ENCODE results near the gene RALGPS2. TPM values are rescaled to one million over a fixed set of nuclear protein-coding genes. Genes with fewer than 3 reads are reported as not detected.

Gene RALGPS2
- total and polyA plus RNA-seq, 2 experiments from 2014 or later, result 8.1 to 31.2 TPM

GRCh38 chr1:178899402-178899801 lies 174.4 kb downstream of the RALGPS2 start:
- no peak overlapping the region for H3K27ac Mint-ChIP-seq
- no peaks in the 10 kb centered on the region for H3K79me2 ChIP-seq (replicated peaks; ENCODE audit: insufficient read depth)
- H3F3A ChIP-seq (replicated peaks; ENCODE audit: low read depth), result no peaks in the 10 kb centered on the region
- no peaks in the 10 kb centered on the region; the same call in none of the 2 replicates for H3K36me3 ChIP-seq (ENCODE audit: insufficient read depth)
- ATAC-seq (no peak), DNase-seq (ENCODE audit: low spot score) (no peak)
- H3K4me2 ChIP-seq, result no peak overlapping the region
- TF ChIP-seq ZNF114 (CRISPR knock-in tag; IDR thresholded peaks at IDR 0.05) (no peak), JUNB (IDR thresholded peaks at IDR 0.05; ENCODE audit: unreplicated experiment) (no peak), POLR2AphosphoS5 (IDR thresholded peaks at IDR 0.05; ENCODE audit: low read depth) (no peak), CREB1 (CRISPR knock-in tag; IDR thresholded peaks at IDR 0.05; ENCODE audit: low read depth) (no peak)
- peaks cover 2% of the 10 kb centered on the region; the same call in 1 of the 3 replicates for H3K9me3 Mint-ChIP-seq
- H3K36me3 Mint-ChIP-seq (ENCODE audit: low read depth), result peaks cover 37% of the 10 kb centered on the region
- H3K4me3 ChIP-seq, result no peak overlapping the region
- H3K4me3 Mint-ChIP-seq, result no peak overlapping the region
- no peaks in the 10 kb centered on the region for H3K27me3 Mint-ChIP-seq (ENCODE audit: insufficient read depth, low read depth, poor library complexity)
- no peaks in the 10 kb centered on the region for H3K9me2 ChIP-seq (ENCODE audit: insufficient read depth)
- no peaks in the 10 kb centered on the region for H3K27me3 ChIP-seq (ENCODE audit: insufficient read depth)
- H3K27ac ChIP-seq (ENCODE audit: low read depth), result no peak overlapping the region
- H4K20me1 ChIP-seq (replicated peaks; ENCODE audit: insufficient read depth), result no peaks in the 10 kb centered on the region
- H3K4me1 Mint-ChIP-seq, result no peaks in the 10 kb centered on the region
- no peak overlapping the region for H2AFZ ChIP-seq
- no peaks in the 10 kb centered on the region for H3K4me1 ChIP-seq (ENCODE audit: insufficient read depth)

GRCh38 chr1:178901482-178902125 lies 176.6 kb downstream of the RALGPS2 start:
- Mint-ChIP-seq H3K9me3 (no peaks in the 10 kb centered on the region; the same call in 2 of the 3 replicates), H3K4me1 (no peaks in the 10 kb centered on the region; the same call in 2 of the 3 replicates), H3K4me3 (no peak overlapping the region), H3K36me3 (ENCODE audit: low read depth) (peaks cover 26% of the 10 kb centered on the region), H3K27me3 (ENCODE audit: insufficient read depth, low read depth, poor library complexity) (no peaks in the 10 kb centered on the region), H3K27ac (no peak overlapping the region)
- Histone ChIP-seq H3F3A (replicated peaks; ENCODE audit: low read depth) (no peaks in the 10 kb centered on the region), H3K9me2 (ENCODE audit: insufficient read depth) (no peaks in the 10 kb centered on the region), H2AFZ (no peak overlapping the region), H3K4me3 (no peak overlapping the region), H4K20me1 (replicated peaks; ENCODE audit: insufficient read depth) (no peaks in the 10 kb centered on the region), H3K27me3 (ENCODE audit: insufficient read depth) (no peaks in the 10 kb centered on the region), H3K4me1 (ENCODE audit: insufficient read depth) (no peaks in the 10 kb centered on the region; the same call in 1 of the 2 replicates), H3K79me2 (replicated peaks; ENCODE audit: insufficient read depth) (no peaks in the 10 kb centered on the region), H3K27ac (ENCODE audit: low read depth) (no peak overlapping the region), H3K4me2 (no peak overlapping the region), H3K36me3 (ENCODE audit: insufficient read depth) (no peaks in the 10 kb centered on the region; the same call in none of the 2 replicates)
- DNase-seq (ENCODE audit: low spot score) (no peak), ATAC-seq (no peak)
- TF ChIP-seq EZH2 (IDR thresholded peaks at IDR 0.05; ENCODE audit: low read depth, unreplicated experiment), result no peak
- TF ChIP-seq ZNF331 (CRISPR knock-in tag; IDR thresholded peaks at IDR 0.05; ENCODE audit: low read depth), result no peak

DNA sequence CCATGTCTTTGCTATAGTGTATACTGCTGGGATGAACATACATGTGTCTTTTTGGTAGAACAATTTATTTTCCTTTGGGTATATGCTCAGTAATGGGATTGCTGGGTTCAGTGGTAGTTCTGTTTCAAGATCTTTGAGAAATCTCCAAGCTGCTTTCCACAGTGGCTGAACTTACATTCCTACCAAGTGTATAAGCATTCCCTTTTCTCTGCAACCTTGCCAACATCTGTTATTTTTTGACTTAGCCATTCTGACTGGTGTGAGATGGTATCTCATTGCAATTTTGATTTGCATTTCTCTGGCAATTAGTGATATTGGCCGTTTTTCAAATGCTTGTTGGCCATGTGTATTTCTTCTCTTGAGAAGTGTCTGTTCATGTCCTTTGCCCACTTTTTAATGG lies 183.3 kb downstream of the RALGPS2 start:
- Histone ChIP-seq H3K27ac (ENCODE audit: low read depth) (no peak overlapping the region), H3F3A (replicated peaks; ENCODE audit: low read depth) (no peaks in the 10 kb centered on the region), H3K36me3 (ENCODE audit: insufficient read depth) (no peaks in the 10 kb centered on the region), H3K79me2 (replicated peaks; ENCODE audit: insufficient read depth) (no peaks in the 10 kb centered on the region), H3K4me1 (ENCODE audit: insufficient read depth) (no peaks in the 10 kb centered on the region; the same call in 1 of the 2 replicates), H3K9me2 (ENCODE audit: insufficient read depth) (no peaks in the 10 kb centered on the region), H2AFZ (no peak overlapping the region), H4K20me1 (replicated peaks; ENCODE audit: insufficient read depth) (no peaks in the 10 kb centered on the region), H3K4me3 (no peak overlapping the region), H3K27me3 (ENCODE audit: insufficient read depth) (no peaks in the 10 kb centered on the region), H3K4me2 (no peak overlapping the region)
- no peak for ATAC-seq
- peaks cover 20% of the 10 kb centered on the region for H3K36me3 Mint-ChIP-seq (ENCODE audit: low read depth)
- H3K4me1 Mint-ChIP-seq, result no peaks in the 10 kb centered on the region; the same call in 2 of the 3 replicates
- no peak overlapping the region for H3K4me3 Mint-ChIP-seq
- H3K27me3 Mint-ChIP-seq (ENCODE audit: insufficient read depth, low read depth, poor library complexity), result peaks cover 2% of the 10 kb centered on the region
- no peaks in the 10 kb centered on the region; the same call in 2 of the 3 replicates for H3K9me3 Mint-ChIP-seq
- H3K27ac Mint-ChIP-seq, result no peak overlapping the region
- no peak for DNase-seq (ENCODE audit: low spot score)
- TF ChIP-seq CTCF (conservative IDR thresholded peaks at IDR 0.05; ENCODE audit: low read depth in 2 of 2) (no peak), EZH2 (IDR thresholded peaks at IDR 0.05; ENCODE audit: low read depth, unreplicated experiment) (no peak), REST (IDR thresholded peaks at IDR 0.05; ENCODE audit: unreplicated experiment) (no peak), CREB1 (CRISPR knock-in tag; IDR thresholded peaks at IDR 0.05; ENCODE audit: low read depth) (no peak), ETS1 (IDR thresholded peaks at IDR 0.05) (no peak), STAT1 (IDR thresholded peaks at IDR 0.05; ENCODE audit: unreplicated experiment) (no peak), POLR2AphosphoS5 (IDR thresholded peaks at IDR 0.05; ENCODE audit: low read depth) (no peak), EZH2phosphoT487 (IDR thresholded peaks at IDR 0.05; ENCODE audit: unreplicated experiment) (no peak)

Measured in GM23338 (cell line).